ENCODE measurements around the gene PAQR7.
"Not testable (repeated sequence)": the region's sequence is repeated elsewhere in the genome, so short reads cannot be mapped to it uniquely, and the experiment has no call there.

PAQR7 gene

DNA sequence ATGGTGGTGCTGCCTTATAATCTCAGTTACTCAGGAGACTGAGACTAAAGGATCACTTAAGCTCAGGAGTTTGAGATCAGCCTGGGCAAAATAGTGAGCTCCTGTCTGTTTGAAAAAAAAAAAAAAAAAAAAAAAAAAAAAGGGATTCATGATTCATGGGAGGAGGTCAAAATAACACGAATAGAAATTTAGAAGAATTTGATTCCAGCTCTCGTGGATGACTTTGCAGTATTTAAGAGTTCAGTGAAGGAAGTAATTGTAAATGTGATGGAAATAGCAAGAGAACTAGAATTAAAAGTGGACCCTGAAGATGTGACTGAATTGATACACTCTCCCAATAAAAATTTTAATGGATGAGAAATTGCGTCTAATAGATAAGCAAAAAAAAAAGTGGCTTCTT lies 32.0 kb downstream of the PAQR7 start:
- no peak for DNase-seq

DNA sequence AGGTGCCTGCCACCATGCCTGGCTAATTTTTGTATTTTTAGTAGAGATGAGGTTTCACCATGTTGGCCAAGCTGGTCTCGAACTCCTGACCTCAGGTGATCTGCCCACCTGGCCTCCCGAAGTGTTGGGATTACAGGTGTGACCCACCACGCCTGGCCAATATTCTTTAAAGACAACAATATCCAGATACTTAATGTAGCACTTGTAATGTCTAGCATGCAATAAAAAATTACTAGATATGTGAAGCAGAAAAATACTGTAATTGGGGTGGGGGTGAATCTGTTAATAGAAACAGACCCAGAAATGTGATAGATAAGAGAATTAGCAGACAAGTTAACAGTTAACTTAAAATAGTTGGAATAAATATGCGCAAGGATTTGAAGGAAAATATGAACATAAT lies 35.7 kb downstream of the PAQR7 start:
- not testable (repeated sequence) for DNase-seq

DNA sequence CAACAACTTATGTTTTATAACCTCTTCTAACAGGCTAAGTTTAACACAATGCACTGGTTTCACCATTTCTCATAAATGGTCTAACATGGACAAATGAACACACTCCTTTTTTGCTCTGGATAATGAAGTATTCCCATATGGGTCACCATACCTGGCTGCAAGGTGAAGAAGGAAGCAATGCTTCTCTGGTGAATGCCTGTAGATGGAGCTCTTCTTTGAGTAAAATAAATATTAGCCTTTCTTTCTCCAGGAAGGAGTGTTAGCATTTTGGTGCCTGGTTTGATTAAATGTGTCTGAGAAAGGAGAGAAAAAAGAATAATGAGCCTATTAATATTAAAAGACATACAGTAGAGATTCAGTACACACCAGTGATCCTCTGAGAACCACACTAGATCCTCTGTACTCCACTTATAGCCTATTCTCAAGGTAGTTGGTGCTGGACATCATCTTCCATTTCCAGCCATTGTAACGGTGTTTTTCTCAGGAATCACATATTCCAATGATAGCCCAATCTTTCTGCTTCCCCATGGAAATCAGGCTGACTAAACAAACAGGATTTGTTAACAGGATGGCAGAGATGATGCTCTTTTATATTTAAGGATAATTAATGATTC lies 38.1 kb downstream of the PAQR7 start:
- no peak for DNase-seq

DNA sequence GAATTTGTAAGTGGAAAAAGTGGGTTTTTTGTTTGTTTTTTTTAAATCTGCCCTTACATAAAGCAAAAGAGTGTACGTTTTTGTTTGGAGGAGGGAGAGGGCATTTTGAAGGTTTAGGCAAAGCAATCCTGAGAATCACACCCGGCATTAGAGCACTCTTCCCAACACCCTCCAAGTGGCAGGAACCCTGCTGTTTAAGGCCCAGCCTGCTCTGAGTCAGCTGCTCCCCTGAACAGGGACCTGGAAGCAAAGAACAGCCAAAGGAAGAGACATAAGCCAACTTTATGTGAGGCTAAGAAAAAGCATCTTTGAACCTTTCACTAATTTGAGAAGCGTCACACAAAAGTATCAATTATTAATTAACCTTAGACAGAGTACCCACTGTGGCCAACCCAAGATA lies 38.8 kb downstream of the PAQR7 start:
- DNase-seq, result no peak

DNA sequence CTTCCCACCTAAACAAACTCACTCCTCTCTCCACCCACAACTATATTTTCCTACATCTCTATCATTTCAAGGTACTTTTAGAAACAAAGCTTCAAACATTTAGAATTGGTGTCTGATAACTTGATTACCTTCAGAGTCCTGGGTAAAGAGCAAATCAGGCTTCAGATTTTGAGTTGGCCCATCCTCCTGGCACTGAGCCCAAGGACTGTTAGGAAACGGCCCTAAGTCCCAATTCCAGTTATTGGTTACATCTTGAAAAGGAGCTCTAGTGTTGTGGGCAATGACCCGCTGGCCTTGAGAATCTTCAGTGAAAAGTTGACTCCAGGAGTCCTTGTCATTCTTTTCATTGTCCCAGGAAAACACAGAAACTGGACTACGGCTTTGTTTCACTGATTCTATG lies 40.6 kb downstream of the PAQR7 start:
- no peak for DNase-seq

DNA sequence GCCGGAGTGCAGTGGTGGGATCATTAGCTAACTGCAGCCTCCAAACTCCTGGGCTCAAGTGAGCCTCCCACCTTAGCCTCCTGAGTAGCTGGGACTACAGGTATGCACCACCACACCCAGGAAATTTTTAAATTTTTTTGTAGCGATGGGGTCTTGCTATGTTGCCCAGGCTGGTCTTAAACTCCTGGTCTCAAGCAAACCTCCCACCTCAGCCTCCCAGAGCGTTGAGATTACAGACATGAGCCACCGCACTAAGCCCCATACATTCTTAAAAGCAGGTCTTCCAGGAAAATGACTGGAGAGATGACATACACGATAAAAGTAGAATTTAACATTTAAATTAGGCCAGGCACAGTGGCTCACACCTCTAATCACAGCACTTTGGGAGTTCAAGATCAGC lies 42.4 kb downstream of the PAQR7 start:
- no peak for DNase-seq

DNA sequence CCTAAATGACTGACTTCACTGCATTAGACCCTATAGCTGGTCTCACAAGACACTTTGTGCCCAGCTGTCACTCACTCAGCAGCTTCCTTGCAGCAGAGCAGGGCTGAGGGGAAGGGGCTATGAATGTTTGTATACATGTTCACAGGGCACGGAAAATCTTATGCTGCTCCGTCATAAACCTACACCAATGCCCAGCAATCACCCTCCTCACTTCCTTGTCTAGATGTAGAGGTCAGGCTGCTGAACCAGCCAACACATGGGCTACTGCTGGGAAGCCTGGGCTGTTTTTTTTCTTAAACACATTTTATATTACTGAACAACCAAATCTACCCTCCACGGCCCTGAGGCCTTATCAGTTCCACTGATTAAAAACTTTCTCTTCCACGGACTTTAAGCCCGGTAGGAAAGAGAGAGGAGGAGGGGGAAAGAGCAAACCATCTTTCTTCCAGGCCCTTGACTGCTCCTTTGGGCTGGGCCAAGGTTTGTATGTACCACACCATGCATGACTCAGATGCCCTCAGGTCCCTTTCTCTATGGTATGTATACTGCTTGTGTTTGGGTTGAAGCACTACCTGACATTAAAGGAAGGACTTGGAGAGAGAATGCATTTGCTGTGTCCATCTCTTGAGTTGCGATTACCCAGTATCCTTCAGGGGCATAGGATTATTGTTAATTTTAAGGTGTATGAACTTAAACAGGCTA lies 43.0 kb downstream of the PAQR7 start:
- DNase-seq, result no peak

DNA sequence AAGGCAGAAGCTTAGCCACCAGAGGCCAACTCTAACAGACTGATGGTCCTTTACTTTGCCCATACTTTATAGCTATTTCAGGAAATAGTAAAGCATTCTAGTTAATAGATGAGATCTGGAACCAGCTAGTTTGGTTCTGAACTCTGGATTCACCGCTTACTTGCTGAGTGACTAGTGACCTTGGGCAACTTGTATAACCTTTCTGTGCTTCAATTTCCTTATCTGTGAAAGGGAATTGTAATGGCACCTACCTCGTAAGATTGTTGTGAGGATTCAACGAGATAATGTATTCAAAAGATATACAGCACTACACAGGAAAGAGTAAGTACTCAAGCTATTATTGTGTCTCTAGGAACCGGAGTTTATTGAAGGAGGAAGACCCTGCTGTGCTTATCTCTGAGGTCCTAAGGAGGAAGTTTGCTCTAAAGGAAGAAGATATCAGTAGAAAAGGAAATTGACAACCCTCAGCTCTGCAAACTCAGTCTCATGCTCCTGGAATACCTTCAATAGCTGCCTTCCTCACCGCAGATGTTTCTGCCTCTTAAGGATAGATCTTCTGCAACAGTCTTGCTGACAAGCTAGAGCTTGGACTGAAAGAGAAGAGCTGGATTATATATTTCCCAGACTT lies 43.8 kb downstream of the PAQR7 start:
- DNase-seq, result no peak

DNA sequence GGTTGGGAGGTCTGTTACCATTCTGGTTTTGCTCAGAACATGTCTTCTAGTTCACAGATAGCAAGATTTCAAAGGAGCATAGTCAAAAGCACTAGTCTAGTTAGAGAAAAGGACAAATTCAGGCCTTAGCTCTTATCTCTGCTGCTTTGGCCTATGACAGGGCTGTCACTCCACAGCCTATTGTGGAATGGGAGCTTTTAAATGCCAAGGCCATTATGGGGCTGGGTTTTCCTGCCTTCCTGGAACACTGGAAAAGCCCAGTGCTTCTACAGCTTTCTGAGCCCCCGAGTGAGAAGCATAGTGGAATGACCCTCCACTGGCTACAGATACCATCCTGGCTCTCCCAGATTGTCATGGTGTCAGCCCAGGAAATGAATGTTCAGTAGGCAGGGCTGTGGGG lies 46.5 kb downstream of the PAQR7 start:
- no peak for DNase-seq

DNA sequence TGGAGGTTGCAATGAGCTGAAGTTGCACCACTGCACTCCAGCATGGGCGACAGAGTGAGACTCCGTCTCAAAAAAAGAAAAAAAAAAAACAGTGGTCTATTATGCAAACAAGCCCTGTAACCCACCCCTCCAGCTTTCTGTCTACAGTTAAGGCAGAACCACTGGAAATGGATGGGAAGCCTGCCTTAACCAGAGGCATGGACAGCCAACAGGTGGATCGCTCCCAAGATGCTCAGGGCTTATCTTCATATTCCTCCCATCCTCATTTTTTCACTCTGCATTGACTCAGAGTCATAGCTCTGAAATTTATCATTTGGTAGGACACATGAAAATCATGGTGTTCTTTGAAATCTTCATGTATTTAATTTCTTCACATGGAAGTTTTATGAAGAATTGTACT lies 47.0 kb downstream of the PAQR7 start:
- no peak for DNase-seq

DNA sequence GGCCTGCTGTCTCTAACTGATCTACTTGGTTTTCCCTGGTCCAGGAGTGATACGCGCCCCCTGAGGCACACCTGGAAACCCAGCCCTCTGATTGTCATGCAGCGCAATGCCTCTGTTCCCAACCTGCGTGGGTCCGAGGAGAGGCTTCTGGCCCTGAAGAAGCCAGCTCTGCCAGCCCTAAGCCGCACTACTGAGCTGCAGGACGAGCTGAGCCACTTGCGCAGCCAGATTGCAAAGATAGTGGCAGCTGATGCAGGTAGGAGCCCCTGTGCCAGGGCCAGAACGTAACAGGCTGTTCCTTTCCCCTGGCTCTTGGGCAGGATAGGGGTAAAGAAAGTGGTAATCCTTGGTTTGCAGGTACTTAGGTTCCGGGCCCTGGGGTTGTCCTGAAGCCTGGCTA lies 48.9 kb downstream of the PAQR7 start:
- no peak for DNase-seq

DNA sequence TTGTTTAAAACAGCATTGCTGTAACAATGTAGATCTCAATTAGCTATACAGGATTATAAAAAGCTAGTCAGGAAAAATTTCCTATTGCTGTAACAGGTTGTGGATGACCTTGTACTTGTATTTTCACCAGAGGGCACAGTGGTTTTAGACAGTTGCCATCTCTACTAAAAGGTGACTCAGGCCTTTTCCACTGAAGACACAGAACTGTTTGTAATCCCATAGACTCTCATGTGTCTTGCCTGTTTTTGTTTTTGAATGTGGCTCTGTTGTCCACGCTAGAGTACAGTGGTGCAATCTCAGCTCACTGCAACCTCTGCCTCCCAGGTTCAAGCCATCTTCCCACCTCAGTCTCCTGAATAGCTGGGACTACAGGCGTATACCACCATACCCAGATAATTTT lies 49.9 kb downstream of the PAQR7 start:
- DNase-seq, result no peak

DNA sequence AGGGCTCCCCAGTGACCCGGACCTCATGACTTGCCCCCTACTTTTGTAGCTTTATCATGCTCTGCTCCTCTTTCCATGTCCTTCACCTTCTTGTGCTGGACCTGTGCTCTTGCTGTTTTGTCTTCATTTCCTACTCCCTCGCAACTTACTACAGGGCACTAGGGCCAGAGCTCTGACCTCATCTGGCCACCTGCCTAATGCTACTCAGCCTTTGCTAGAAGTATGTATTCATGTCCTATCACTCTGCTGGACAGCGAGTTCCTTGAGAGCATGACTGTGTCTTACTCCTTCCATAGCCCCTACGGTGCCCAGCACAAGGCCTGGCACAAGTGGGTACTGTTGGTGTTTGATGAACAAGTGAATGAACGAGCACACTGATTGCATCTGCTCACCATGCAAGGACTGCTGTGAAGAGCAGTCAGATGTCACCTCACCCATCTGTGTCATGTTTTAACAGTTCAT lies 53.8 kb downstream of the PAQR7 start:
- DNase-seq, result no peak

DNA sequence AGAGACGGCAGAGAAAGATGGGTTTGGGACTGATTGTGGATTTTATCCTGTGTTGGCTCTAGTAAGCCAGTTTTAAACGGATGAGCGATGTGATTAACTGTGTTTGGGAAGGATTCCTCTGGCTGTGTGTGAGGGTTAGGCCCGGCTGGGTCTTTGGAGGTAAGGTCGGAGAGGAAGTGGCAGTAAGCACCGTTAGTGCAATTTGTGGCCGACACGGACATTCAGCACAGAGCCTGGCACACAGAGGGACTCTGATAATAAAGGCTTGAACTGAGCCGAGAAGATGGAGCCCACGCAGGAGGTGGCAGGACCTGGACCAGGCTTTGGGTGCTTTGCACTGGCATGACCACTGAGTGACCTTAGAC lies 54.4 kb downstream of the PAQR7 start:
- DNase-seq, result no peak

DNA sequence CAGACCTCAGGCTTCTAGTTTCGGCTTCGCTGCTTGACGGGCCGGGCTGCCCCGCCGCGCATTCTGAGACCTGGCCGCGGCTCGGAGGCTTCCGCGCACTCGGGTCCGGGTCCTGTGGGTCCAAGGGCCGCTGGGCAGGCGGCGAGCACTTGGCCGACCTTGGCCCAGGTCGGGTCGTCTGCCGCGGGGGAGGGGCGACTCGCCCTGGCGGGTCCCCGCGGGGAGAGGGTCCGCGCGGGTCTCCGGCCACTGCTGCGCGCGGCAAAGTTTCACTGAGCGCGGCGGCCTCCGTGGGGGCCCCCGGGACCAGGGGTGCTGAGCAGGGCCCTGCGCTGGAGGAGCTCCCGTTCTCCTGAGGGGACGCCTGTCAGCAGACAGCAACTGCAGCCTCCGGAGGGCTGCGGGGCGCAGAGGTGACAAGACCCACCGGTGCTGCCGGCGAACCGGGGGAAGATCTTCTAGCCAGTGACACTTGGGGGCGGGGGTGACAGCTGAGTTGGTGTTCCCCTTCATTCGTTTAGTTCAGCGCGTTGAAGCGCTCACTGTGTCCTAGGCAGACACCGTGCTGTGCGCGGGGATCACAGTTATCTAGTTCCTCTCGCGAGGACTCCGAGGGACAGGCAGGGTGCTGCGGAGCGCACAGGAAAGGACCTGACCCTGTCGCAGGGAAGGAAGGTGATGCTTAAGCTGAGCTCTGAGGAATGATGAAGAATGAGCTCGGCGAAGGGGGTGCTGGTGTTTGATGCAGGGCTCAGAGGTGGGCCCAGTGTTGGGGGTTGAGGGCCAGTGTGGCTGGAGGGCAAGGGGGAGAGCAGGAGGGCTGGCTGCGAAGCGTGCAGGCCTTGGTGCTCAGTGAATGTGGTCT lies 55.0 kb downstream of the PAQR7 start:
- no peak for DNase-seq

DNA sequence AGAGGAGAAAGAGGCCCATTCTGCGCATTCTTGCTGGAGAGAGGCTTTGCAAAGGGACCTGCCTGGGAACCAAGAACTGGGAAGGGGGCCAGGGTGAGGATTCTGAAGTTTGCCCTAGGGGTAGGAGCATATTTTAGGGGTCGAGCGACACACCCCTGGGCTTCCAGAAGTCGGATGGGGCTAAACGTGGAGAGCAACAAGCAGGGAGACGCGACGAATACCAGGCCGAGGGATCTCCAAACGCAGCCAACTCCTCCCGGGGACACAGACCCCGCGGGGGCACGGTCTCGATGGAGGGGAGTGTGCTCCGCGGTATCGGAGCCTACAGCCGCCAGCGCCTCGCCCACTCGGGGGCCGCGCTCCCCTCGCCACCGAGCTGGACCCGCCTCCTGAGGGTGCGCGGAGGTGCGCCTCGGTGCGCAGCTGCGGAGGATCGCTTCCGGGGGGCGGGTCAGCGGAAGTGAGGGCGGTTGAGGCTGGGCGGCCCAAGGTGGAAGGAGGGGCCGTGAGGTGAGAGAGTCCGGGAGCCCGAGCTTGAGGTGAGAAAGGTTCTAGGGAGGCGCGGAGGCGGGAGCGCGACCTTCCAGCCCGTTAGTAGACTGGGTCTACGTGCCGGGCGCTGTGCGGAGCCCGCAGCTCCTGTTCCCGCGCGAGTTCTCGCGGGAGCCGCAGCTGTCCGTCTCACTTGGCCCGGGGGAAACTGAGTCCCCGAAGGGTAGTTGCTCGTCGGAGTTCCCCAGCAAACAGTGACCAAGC lies 55.8 kb downstream of the PAQR7 start, which contains the start of gene MTFR1L:
Gene MTFR1L, plus strand, starts transcription at position 464 of the 756 bp plus-strand sequence. CDS start 3,151 bp downstream, outside the sequence.
- DNase-seq, result peak; percentile 89

DNA sequence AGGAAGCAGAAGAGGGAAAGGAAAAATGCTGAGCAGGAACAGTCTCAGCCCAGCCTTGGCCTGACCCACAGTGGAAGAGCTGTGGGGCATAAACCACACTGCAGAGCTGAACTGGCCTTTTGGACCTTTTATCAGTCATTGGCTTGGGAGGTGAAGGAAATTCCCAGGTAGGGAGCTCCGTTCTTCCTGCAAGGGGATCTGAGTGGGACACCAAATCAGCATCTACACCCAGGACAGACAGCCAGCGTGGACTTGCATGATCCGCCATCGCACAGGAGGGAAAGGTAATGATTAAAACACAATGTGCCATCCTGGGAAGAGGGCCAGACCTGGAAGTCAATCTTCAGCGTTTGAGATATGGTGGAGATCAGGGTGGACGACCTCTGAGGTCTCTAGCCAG lies 56.9 kb downstream of the PAQR7 start:
- no peak for DNase-seq

DNA sequence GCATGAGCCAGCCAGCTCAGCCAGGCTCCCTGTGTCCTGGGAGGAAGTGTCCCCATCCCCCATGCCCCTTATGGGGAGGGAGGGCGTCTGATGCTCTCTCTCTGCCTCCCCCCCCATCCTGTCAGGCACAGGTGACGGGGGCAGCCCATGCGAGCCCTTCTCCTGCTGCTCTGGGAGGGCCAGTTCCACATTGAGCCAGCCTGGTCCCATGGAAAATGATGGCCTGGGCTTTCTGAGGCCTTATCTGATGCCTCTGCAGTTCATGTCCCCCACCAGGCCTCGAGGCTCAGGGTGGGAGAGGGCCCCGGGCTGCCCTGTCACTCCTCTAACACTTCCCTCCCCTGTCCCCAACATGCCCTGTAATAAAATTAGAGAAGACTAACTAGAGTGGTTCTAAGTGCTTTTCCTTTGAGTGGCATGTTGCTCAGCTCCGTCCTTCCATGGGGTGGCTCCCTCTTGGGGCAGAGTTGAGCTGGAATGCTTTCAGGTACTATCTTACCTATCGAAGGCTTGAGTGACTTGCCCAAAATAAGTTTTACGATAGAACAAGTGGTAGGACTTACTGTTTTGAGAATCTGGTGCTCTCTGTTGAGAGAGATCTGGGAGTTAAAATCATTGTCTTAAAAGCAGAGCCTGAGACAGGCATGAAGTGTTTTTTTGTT lies 57.5 kb downstream of the PAQR7 start:
- DNase-seq, result no peak

DNA sequence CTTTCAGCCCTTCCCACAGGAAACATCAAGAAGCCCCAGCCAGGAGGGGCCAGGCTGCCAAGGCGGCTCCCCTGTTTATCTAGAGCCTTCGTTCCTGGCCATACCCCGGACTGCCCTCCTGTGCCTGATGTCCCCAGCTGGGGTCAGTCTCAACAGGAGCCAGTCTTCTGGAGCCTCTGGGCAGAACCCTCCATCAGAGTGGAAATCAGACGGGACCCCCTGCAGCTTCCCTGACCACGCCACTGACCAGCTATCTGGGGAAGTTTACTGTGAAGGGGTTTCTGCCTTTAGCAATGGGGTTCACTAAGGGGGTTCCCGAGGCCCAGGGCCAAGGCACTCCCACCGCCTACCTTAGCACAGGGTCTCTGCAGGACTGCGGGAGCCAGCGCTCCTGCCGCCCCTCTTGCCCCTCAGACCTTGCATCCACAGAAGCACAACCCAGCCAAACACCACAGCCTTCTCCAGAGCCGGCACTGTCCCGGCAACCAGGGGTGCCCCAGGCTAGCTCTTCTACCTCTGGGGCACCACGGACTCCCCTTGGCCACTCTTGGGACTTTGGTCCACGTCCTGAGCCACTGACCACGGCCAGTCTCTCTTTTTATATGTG lies 59.3 kb downstream of the PAQR7 start:
- no peak for DNase-seq

DNA sequence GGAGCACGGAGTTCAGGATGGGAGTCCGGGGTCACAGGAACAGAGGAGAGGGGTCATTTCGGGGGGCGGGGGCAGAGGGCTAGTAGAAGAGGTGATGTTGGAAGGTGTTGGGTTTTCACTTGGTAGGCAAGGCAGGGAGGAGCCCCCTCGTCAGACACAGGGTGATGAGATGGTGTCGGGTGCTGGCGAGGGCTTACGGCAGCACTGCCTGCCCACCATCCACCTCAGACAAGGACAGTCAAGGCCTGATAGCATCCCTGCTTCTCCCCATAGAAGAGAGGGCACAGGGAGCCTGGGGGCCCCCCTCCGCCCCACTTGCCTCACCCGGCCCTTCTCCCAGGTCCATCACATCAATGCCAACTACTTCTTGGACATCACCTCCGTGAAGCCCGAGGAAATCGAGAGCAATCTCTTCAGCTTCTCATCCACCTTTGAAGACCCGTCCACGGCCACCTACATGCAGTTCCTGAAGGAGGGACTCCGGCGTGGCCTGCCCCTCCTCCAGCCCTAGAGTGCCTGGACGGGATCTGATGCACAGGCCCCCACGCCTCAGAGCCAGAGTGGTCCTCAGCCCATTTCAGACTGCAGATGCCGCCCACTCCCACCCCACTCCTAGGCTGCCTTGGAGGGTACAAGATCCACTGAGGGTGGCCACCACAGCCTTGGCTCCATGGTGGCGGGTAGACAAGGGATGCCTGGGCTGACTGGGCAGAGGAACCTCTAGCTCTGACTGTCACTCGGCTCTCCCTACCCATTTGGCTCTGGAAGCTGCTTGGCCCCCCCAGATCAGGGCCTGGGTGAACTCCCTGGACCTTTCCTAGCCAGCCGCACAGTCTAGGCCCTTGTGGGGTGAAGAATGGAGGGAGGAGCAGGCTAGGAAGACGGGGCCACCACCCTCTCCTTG lies 60.0 kb downstream of the PAQR7 start:
- DNase-seq, result no peak
